Common myeloid progenitor, CD34-positive (primary cell): ENCODE data around the gene CCR3.
A peak's percentile ranks its signal among the peaks of the same experiment; 100 is the strongest.

Source experiments
- CTCF ChIA-PET: fragments of 350-600 bp; sonication (Branson Sonifier 250); formaldehyde crosslinking; loops from one replicate; lab custom pipeline; 2021; ENCODE audit warnings: antibody characterized with exemption; lab: Charles Lee
- POLR2A ChIA-PET: fragments of 350-600 bp; sonication (Branson Sonifier 250); formaldehyde crosslinking; loops from one replicate; lab custom pipeline; 2021; ENCODE audit warnings: antibody characterized with exemption; lab: Charles Lee
- DNase-seq, 3 donors: peaks; one replicate each; pipeline versions ENCODE4 v3.0.0 to v3.0.0-alpha.2; 2013
- H3K27ac ChIP-seq, 2 experiments: 1 replicate in 1 of 2; 2 replicates in 1 of 2; pipeline ENCODE4 v1.7.0; 2013; ENCODE audit warnings: inconsistent platforms in 2 of 2, low read length in 2 of 2, mild to moderate bottlenecking in 2 of 2, low read depth in 1 of 2, moderate library complexity in 1 of 2; ENCODE audit not compliant: severe bottlenecking in 2 of 2, insufficient read depth in 1 of 2, poor library complexity in 1 of 2
- H3K27me3 ChIP-seq, 5 experiments: replicated peaks in 2 of 5; 1 replicate in 3 of 5; 2 replicates in 2 of 5; pipeline versions ENCODE4 v1.6.1 to v1.7.0; 2013; ENCODE audit warnings: low read length in 4 of 5, mild to moderate bottlenecking in 2 of 5, moderate library complexity in 2 of 5, inconsistent platforms in 1 of 5; ENCODE audit not compliant: insufficient read depth in 5 of 5, control insufficient read depth in 4 of 5
- H3K36me3 ChIP-seq, 4 experiments: 1 replicate in 2 of 4; 2 replicates in 2 of 4; pipeline versions ENCODE4 v1.6.1 to v1.7.0; 2013; ENCODE audit warnings: low read length in 3 of 4, control low read depth in 1 of 4, mild to moderate bottlenecking in 1 of 4; ENCODE audit not compliant: control insufficient read depth in 4 of 4, insufficient read depth in 4 of 4
- H3K4me1 ChIP-seq, 4 experiments: 1 replicate in 3 of 4; 2 replicates in 1 of 4; pipeline versions ENCODE4 v1.6.1 to v1.7.1; 2013; ENCODE audit warnings: low read length in 3 of 4, mild to moderate bottlenecking in 3 of 4, control low read depth in 1 of 4, inconsistent platforms in 1 of 4, moderate library complexity in 1 of 4; ENCODE audit not compliant: control insufficient read depth in 4 of 4, insufficient read depth in 4 of 4; ENCODE audit errors: control extremely low read depth in 1 of 4
- H3K4me3 ChIP-seq, 7 experiments: 1 replicate in 4 of 7; 2 replicates in 3 of 7; pipeline versions ENCODE4 v1.5.1 to v1.7.0; 2013; ENCODE audit warnings: mild to moderate bottlenecking in 7 of 7, low read length in 6 of 7, moderate library complexity in 6 of 7, inconsistent platforms in 2 of 7, low read depth in 2 of 7, control low read depth in 1 of 7; ENCODE audit not compliant: insufficient read depth in 4 of 7, control insufficient read depth in 1 of 7; ENCODE audit errors: extremely low read depth in 1 of 7
- H3K9me3 ChIP-seq, 5 experiments: 1 replicate in 4 of 5; 2 replicates in 1 of 5; pipeline versions ENCODE4 v1.6.1 to v1.7.1; 2013; ENCODE audit warnings: low read length in 4 of 5, mild to moderate bottlenecking in 2 of 5, inconsistent platforms in 1 of 5, low read depth in 1 of 5, moderate library complexity in 1 of 5; ENCODE audit not compliant: control insufficient read depth in 4 of 5, insufficient read depth in 2 of 5; ENCODE audit errors: control extremely low read depth in 1 of 5
- WGBS: methylation state at CpG from one replicate; pipeline ENCODE4 v1.1.5; 2013; ENCODE audit not compliant: insufficient coverage; 5-methylcytosine and 5-hydroxymethylcytosine counted together

Gene CCR3

GRCh38 chr3:46243560-46243959, 1.3 kb downstream of the CCR3 start:
- WGBS: 94% methylated on average over 2 of the region's 2 CpGs
- Histone ChIP-seq H3K36me3 (no peaks in the 10 kb centered on the region), H3K4me3 (no peak overlapping the region), H3K9me3 (no peaks in the 10 kb centered on the region), H3K27me3 (no peaks in the 10 kb centered on the region), H3K27ac (no peak overlapping the region), H3K4me1 (peaks cover 4 to 21% (median 6%) of the 10 kb centered on the region in 4 experiments)
- DNase-seq: no peak
- ChIA-PET CTCF (interaction anchor here (1.0 kb wide), 1 partner anchor 159 kb away, joined by 3 read pairs; no protein-coding TSS in a partner anchor), POLR2A (no interaction called here)

- ChIA-PET POLR2A (no interaction called here), CTCF (no interaction called here)
- Histone ChIP-seq H3K9me3 (no peaks in the 10 kb centered on the region), H3K27me3 (no peaks in the 10 kb centered on the region), H3K27ac (no peak overlapping the region), H3K4me3 (no peak overlapping the region), H3K36me3 (no peaks in the 10 kb centered on the region), H3K4me1 (peaks cover 4 to 21% (median 6%) of the 10 kb centered on the region in 4 experiments)
- 86% methylated on average over 3 of the region's 3 CpGs for WGBS
- DNase-seq: no peak
These were observed 2.9 kb downstream of the CCR3 start for GRCh38 chr3:46245146-46245545.

- Histone ChIP-seq H3K9me3 (no peaks in the 10 kb centered on the region), H3K4me1 (peaks cover 0 to 1% (median 0%) of the 10 kb centered on the region in 4 experiments), H3K4me3 (no peak overlapping the region), H3K27ac (no peak overlapping the region), H3K36me3 (no peaks in the 10 kb centered on the region), H3K27me3 (no peaks in the 10 kb centered on the region)
- WGBS: 80% methylated on average over 1 of the region's 1 CpG
- ChIA-PET POLR2A (no interaction called here), CTCF (no interaction called here)
- DNase-seq: no peak
These were observed 10.7 kb downstream of the CCR3 start for GRCh38 chr3:46252980-46253379.

- H3K27me3 ChIP-seq: no peaks in the 10 kb centered on the region
- no peak overlapping the region for H3K27ac ChIP-seq
- CTCF ChIA-PET: no interaction called here
- no peaks in the 10 kb centered on the region for H3K36me3 ChIP-seq
- DNase-seq: no peak
- no CpG with 5 or more reads among the region's 2 CpGs for WGBS
- peaks cover 0 to 4% (median 0%) of the 10 kb centered on the region in 5 experiments for H3K9me3 ChIP-seq
- POLR2A ChIA-PET: no interaction called here
- no peak overlapping the region for H3K4me3 ChIP-seq
- H3K4me1 ChIP-seq: peaks cover 0 to 2% (median under 1%) of the 10 kb centered on the region in 4 experiments
These were observed 16.3 kb downstream of the CCR3 start for GRCh38 chr3:46258525-46258924.

- 50% methylated on average over 1 of the region's 5 CpGs for WGBS
- peak in 2 of 3 donors; percentile 31 to 50 for DNase-seq
These were observed 19.8 kb downstream of the CCR3 start for GRCh38 chr3:46261926-46262594.

GRCh38 chr3:46264002-46264401, 21.7 kb downstream of the CCR3 start:
- POLR2A ChIA-PET: no interaction called here
- no CpG with 5 or more reads among the region's 1 CpG for WGBS
- no peak for DNase-seq
- CTCF ChIA-PET: no interaction called here
- no peaks in the 10 kb centered on the region for H3K36me3 ChIP-seq
- no peak overlapping the region for H3K27ac ChIP-seq
- H3K27me3 ChIP-seq: no peaks in the 10 kb centered on the region
- H3K9me3 ChIP-seq: peaks cover 0 to 4% (median 0%) of the 10 kb centered on the region in 5 experiments
- peaks cover 0 to 2% (median under 1%) of the 10 kb centered on the region in 4 experiments for H3K4me1 ChIP-seq
- H3K4me3 ChIP-seq: no peak overlapping the region

More at GRCh38 chr3:46261926-46262594, 19.8 kb downstream of the CCR3 start:
- Histone ChIP-seq H3K27ac (no peak overlapping the region), H3K4me1 (peaks cover 0 to 2% (median under 1%) of the 10 kb centered on the region in 4 experiments), H3K4me3 (no peak overlapping the region), H3K36me3 (no peaks in the 10 kb centered on the region), H3K9me3 (peaks cover 0 to 4% (median 0%) of the 10 kb centered on the region in 5 experiments), H3K27me3 (no peaks in the 10 kb centered on the region)
- ChIA-PET CTCF (interaction anchor here (0.7 kb wide), 1 partner anchor 36 kb away, joined by 3 read pairs; no protein-coding TSS in a partner anchor), POLR2A (no interaction called here)

- Histone ChIP-seq H3K27me3 (no peaks in the 10 kb centered on the region), H3K4me3 (no peak overlapping the region), H3K27ac (no peak overlapping the region), H3K4me1 (peaks cover 0 to 5% (median under 1%) of the 10 kb centered on the region in 4 experiments), H3K9me3 (no peaks in the 10 kb centered on the region), H3K36me3 (no peaks in the 10 kb centered on the region)
- ChIA-PET CTCF (interaction anchor here (1.0 to 3.1 kb wide), 4 partner anchors 9 to 103 kb away, joined by 3 to 20 read pairs (median 5); no protein-coding TSS in a partner anchor), POLR2A (no interaction called here)
- 86% methylated on average over 3 of the region's 4 CpGs for WGBS
- DNase-seq: no peak
These were observed 24.3 kb downstream of the CCR3 start for GRCh38 chr3:46266598-46266997.
